Activated CD8-positive, alpha-beta T cell treated with anti-CD3 and anti-CD28 coated beads, Interleukin-2, amount 10 ng/mL, durations not matched to agents 7 days and 5 days (primary cell): ENCODE results near the gene ARAF. TPM values are rescaled to one million over a fixed set of nuclear protein-coding genes. Genes with fewer than 3 reads are reported as not detected.
"Not testable (repeated sequence)": the region's sequence is repeated elsewhere in the genome, so short reads cannot be mapped to it uniquely, and the experiment has no call there.

ENCODE experiments used
- ATAC-seq: fragments of 150-1000 bp; cut with Tn5 transposase; one replicate; pipeline ENCODE4 v1.10.0; 2021; ENCODE audit warnings: moderate library complexity
- CTCF ChIA-PET: fragments of 350-600 bp; sonication (Branson Sonifier 250); formaldehyde crosslinking; loops from one replicate; lab custom pipeline; 2021; ENCODE audit warnings: antibody characterized with exemption; lab: Charles Lee
- POLR2A ChIA-PET: fragments of 350-600 bp; sonication (Branson Sonifier 250); formaldehyde crosslinking; loops from one replicate; lab custom pipeline; 2021; ENCODE audit warnings: antibody characterized with exemption; lab: Charles Lee
- DNase-seq: peaks from one replicate; pipeline ENCODE4 v3.0.0-alpha.2; 2020
- H3K27ac Mint-ChIP-seq: one replicate; pipeline ENCODE4 v1.8.0; 2021; ENCODE audit warnings: mild to moderate bottlenecking, mixed read lengths
- H3K27me3 Mint-ChIP-seq: one replicate; pipeline ENCODE4 v1.8.0; 2021; ENCODE audit warnings: low read depth, mixed read lengths
- H3K36me3 Mint-ChIP-seq: one replicate; pipeline ENCODE4 v1.8.0; 2021; ENCODE audit warnings: low read depth, mixed read lengths
- H3K4me1 Mint-ChIP-seq: one replicate; pipeline ENCODE4 v1.8.0; 2021; ENCODE audit warnings: low read depth, mixed read lengths
- H3K4me3 Mint-ChIP-seq: one replicate; pipeline ENCODE4 v1.8.0; 2021; ENCODE audit warnings: mild to moderate bottlenecking, mixed read lengths
- H3K9me3 Mint-ChIP-seq: one replicate; pipeline ENCODE4 v1.8.0; 2022; ENCODE audit warnings: mixed read lengths; ENCODE audit not compliant: insufficient read depth
- total RNA-seq, 2 experiments: library from RNA; stranded (reverse); gene quantifications; one replicate each; pipeline ENCODE4 v1.2.3, GENCODE V29; 2021

The ARAF gene
- total RNA-seq, 2 experiments from 2014 or later: 66.7 to 68.4 TPM

DNA sequence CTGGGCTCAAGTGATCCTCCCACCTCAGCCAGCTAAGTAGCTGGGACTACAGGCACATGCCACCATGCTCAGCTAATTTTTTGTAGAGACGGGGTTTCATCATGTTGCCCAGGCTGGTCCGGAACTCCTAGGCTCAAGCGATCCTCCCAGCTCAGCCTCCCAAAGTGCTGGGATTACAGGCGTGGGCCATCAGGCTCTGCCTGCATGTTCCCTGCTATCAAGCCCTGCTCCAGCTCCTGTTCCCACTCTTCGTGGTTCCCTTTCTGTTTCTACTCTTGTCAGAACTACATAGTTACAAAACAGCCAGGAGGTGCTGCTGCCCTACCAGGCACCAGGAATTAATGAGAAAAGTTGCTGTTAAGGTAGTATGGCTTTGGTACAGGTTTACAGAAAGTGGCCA lies 30.0 kb downstream of the ARAF start:
- POLR2A ChIA-PET: no interaction called here
- no peak overlapping the region for H3K27ac Mint-ChIP-seq
- no peaks in the 10 kb centered on the region for H3K27me3 Mint-ChIP-seq
- CTCF ChIA-PET: no interaction called here
- H3K4me1 Mint-ChIP-seq: peaks cover 5% of the 10 kb centered on the region
- H3K4me3 Mint-ChIP-seq: no peak overlapping the region
- DNase-seq: no peak
- H3K9me3 Mint-ChIP-seq: no peaks in the 10 kb centered on the region
- no peak for ATAC-seq
- peaks cover 5% of the 10 kb centered on the region for H3K36me3 Mint-ChIP-seq

GRCh38 chrX:47593522-47593921 lies 32.5 kb downstream of the ARAF start:
- Mint-ChIP-seq H3K27ac (no peak overlapping the region), H3K27me3 (peaks cover 4% of the 10 kb centered on the region), H3K36me3 (peaks cover 11% of the 10 kb centered on the region), H3K4me3 (no peak overlapping the region), H3K9me3 (peaks cover 9% of the 10 kb centered on the region), H3K4me1 (peaks cover 11% of the 10 kb centered on the region)
- CTCF ChIA-PET: no interaction called here
- DNase-seq: no peak
- ATAC-seq: no peak
- POLR2A ChIA-PET: no interaction called here

DNA sequence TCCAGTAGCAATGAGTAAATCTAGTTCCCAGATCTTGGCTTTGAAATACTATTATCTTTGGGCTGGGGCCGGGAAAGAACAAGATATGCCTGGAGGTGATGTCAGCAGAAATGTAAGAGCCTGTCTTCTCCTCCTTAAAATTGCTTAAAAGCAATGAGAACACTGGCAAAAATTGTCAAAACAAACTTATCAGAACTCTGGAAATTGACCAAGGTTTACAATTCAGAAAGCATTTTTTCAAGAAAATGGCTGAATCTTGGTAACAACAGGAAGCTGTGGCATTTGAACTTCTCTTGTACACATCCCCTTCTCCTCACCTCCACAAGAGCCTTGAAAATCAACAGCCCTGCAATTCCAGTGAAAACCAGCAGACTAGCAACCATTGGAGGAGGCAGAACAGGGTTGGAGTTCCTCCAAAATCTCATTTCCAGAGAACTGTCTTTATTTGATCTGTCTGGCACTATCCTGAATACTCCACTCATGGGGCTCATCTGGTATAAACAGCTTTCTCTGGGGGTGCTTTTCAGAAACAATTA lies 34.8 kb downstream of the ARAF start:
- POLR2A ChIA-PET: no interaction called here
- Mint-ChIP-seq H3K27ac (peak overlapping the region; percentile 77), H3K36me3 (peaks cover 11% of the 10 kb centered on the region), H3K4me1 (peaks cover 11% of the 10 kb centered on the region), H3K4me3 (no peak overlapping the region), H3K27me3 (peaks cover 4% of the 10 kb centered on the region), H3K9me3 (peaks cover 14% of the 10 kb centered on the region)
- ATAC-seq (no peak), DNase-seq (no peak)
- CTCF ChIA-PET: no interaction called here

- Mint-ChIP-seq H3K4me3 (no peak overlapping the region), H3K27ac (peak overlapping the region; percentile 77), H3K4me1 (peaks cover 11% of the 10 kb centered on the region), H3K27me3 (peaks cover 4% of the 10 kb centered on the region), H3K9me3 (peaks cover 14% of the 10 kb centered on the region), H3K36me3 (peaks cover 11% of the 10 kb centered on the region)
- ATAC-seq (no peak), DNase-seq (no peak)
- CTCF ChIA-PET: no interaction called here
- POLR2A ChIA-PET: no interaction called here
Observed at GRCh38 chrX:47596256-47596655, 35.3 kb downstream of the ARAF start.

- ChIA-PET POLR2A (no interaction called here), CTCF (no interaction called here)
- Mint-ChIP-seq H3K4me1 (peaks cover 11% of the 10 kb centered on the region), H3K27ac (no peak overlapping the region), H3K9me3 (peaks cover 14% of the 10 kb centered on the region), H3K27me3 (peaks cover 4% of the 10 kb centered on the region), H3K4me3 (no peak overlapping the region), H3K36me3 (peaks cover 11% of the 10 kb centered on the region)
- no peak for DNase-seq
- no peak for ATAC-seq
Observed at GRCh38 chrX:47597222-47597621, 36.2 kb downstream of the ARAF start.

- DNase-seq, H3K27me3 Mint-ChIP-seq, POLR2A ChIA-PET, H3K4me3 Mint-ChIP-seq, CTCF ChIA-PET, H3K9me3 Mint-ChIP-seq, H3K36me3 Mint-ChIP-seq, H3K27ac Mint-ChIP-seq, H3K4me1 Mint-ChIP-seq, ATAC-seq: not testable (repeated sequence)
Observed at GRCh38 chrX:47603125-47603524, 42.1 kb downstream of the ARAF start.

GRCh38 chrX:47605024-47605423 lies 44.0 kb downstream of the ARAF start:
- no peak for ATAC-seq
- H3K4me1 Mint-ChIP-seq: peaks cover 2% of the 10 kb centered on the region
- no peaks in the 10 kb centered on the region for H3K9me3 Mint-ChIP-seq
- DNase-seq: no peak
- ChIA-PET CTCF (no interaction called here), POLR2A (no interaction called here)
- H3K36me3 Mint-ChIP-seq: no peaks in the 10 kb centered on the region
- H3K27ac Mint-ChIP-seq: no peak overlapping the region
- H3K4me3 Mint-ChIP-seq: no peak overlapping the region
- H3K27me3 Mint-ChIP-seq: no peaks in the 10 kb centered on the region

GRCh38 chrX:47607091-47607490 lies 46.1 kb downstream of the ARAF start:
- Mint-ChIP-seq H3K27me3 (no peaks in the 10 kb centered on the region), H3K4me3 (no peak overlapping the region), H3K27ac (no peak overlapping the region), H3K36me3 (no peaks in the 10 kb centered on the region), H3K9me3 (no peaks in the 10 kb centered on the region), H3K4me1 (peaks cover 2% of the 10 kb centered on the region)
- POLR2A ChIA-PET: no interaction called here
- ATAC-seq: no peak
- no peak for DNase-seq
- CTCF ChIA-PET: no interaction called here

- POLR2A ChIA-PET: no interaction called here
- DNase-seq (no peak), ATAC-seq (no peak)
- H3K4me1 Mint-ChIP-seq: peaks cover 2% of the 10 kb centered on the region
- H3K4me3 Mint-ChIP-seq: no peak overlapping the region
- H3K36me3 Mint-ChIP-seq: no peaks in the 10 kb centered on the region
- H3K9me3 Mint-ChIP-seq: no peaks in the 10 kb centered on the region
- H3K27me3 Mint-ChIP-seq: no peaks in the 10 kb centered on the region
- no peak overlapping the region for H3K27ac Mint-ChIP-seq
- CTCF ChIA-PET: no interaction called here
Observed at GRCh38 chrX:47608130-47608810, 47.3 kb downstream of the ARAF start.

GRCh38 chrX:47610511-47610910 lies 49.5 kb downstream of the ARAF start:
- Mint-ChIP-seq H3K27ac (no peak overlapping the region), H3K36me3 (no peaks in the 10 kb centered on the region), H3K4me1 (peaks cover 2% of the 10 kb centered on the region), H3K4me3 (no peak overlapping the region), H3K27me3 (peaks cover 2% of the 10 kb centered on the region), H3K9me3 (no peaks in the 10 kb centered on the region)
- ATAC-seq: no peak
- POLR2A ChIA-PET: no interaction called here
- CTCF ChIA-PET: no interaction called here
- no peak for DNase-seq

DNA sequence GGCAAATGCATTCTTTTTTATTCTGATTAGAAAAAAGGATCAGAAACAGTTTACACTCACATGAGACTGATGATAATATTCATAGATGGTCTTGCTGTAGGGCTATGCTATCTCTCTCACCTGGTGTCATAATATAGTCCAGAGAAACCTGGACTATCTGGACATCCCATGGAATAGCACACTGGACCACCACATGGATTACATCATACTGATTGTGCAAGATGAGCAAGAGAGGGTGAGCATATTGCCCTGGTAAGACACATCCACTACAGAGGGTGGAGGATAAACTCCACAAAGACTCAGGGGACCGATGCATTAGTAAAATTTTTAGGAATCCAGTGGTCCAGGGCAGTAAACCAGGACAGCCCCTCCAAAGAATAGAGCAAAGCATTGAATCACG lies 50.5 kb downstream of the ARAF start:
- Mint-ChIP-seq H3K27ac (no peak overlapping the region), H3K9me3 (no peaks in the 10 kb centered on the region), H3K27me3 (peaks cover 5% of the 10 kb centered on the region), H3K36me3 (no peaks in the 10 kb centered on the region), H3K4me3 (no peak overlapping the region), H3K4me1 (peaks cover 2% of the 10 kb centered on the region)
- ChIA-PET POLR2A (no interaction called here), CTCF (no interaction called here)
- DNase-seq (no peak), ATAC-seq (no peak)

GRCh38 chrX:47611926-47612325 lies 50.9 kb downstream of the ARAF start:
- no peak overlapping the region for H3K27ac Mint-ChIP-seq
- H3K27me3 Mint-ChIP-seq: peaks cover 8% of the 10 kb centered on the region
- CTCF ChIA-PET: no interaction called here
- ATAC-seq: no peak
- no peak overlapping the region for H3K4me3 Mint-ChIP-seq
- no peaks in the 10 kb centered on the region for H3K9me3 Mint-ChIP-seq
- no peaks in the 10 kb centered on the region for H3K36me3 Mint-ChIP-seq
- no peak for DNase-seq
- POLR2A ChIA-PET: no interaction called here
- peaks cover 2% of the 10 kb centered on the region for H3K4me1 Mint-ChIP-seq

DNA sequence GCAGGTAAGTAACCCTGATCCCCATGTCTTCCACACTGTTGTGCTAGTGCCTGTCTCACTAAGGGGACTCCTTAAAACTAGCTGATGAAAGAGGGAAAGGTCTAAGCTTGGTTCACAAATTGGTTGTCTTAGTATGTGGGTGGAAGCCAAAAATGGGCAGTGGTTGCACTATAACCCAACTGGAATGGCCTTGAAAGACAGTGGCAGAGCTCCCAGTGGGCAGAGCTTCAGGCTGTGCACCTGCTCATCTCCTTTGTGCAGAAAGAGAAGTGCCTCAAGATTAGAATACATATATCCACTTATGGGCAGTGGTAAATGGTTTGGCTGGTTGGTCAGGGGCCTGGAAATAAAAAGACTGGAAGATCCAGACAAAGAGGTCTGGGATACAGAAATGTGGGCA lies 51.4 kb downstream of the ARAF start:
- Mint-ChIP-seq H3K27ac (no peak overlapping the region), H3K4me3 (no peak overlapping the region), H3K27me3 (peaks cover 9% of the 10 kb centered on the region), H3K36me3 (no peaks in the 10 kb centered on the region), H3K4me1 (peaks cover 2% of the 10 kb centered on the region), H3K9me3 (no peaks in the 10 kb centered on the region)
- DNase-seq (no peak), ATAC-seq (no peak)
- CTCF ChIA-PET: no interaction called here
- POLR2A ChIA-PET: no interaction called here
